Lung (tissue), 12 donors: ENCODE data around the gene RNF157. TPM values are rescaled to one million over a fixed set of nuclear protein-coding genes. Genes with fewer than 3 reads are reported as not detected.

ENCODE experiments used
- ATAC-seq: fragments of 200-7000 bp; cut with Tn5 transposase; one replicate; pipeline ENCODE4 v1.9.1; 2020; ENCODE audit warnings: moderate number of reproducible peaks; ENCODE audit not compliant: insufficient read depth, low FRiP score
- DNase-seq, 3 donors: peaks; one replicate each; pipeline ENCODE4 v3.0.0-alpha.2; 2013 to 2017
- H3K27ac ChIP-seq, 2 donors: one replicate each; pipeline ENCODE4 v1.5.1; 2013; ENCODE audit warnings: mild to moderate bottlenecking in 2 of 2, moderate library complexity in 2 of 2, control low read depth in 1 of 2, inconsistent platforms in 1 of 2, low read depth in 1 of 2, low read length in 1 of 2
- H3K27me3 ChIP-seq, 3 donors: one replicate each; pipeline ENCODE4 v1.5.1; 2013; ENCODE audit warnings: low read length in 2 of 3; ENCODE audit not compliant: control insufficient read depth in 3 of 3, insufficient read depth in 3 of 3
- H3K36me3 ChIP-seq, 4 donors: one replicate each; pipeline ENCODE4 v1.5.1; 2013; ENCODE audit warnings: low read length in 4 of 4, mild to moderate bottlenecking in 1 of 4, moderate library complexity in 1 of 4; ENCODE audit not compliant: control insufficient read depth in 4 of 4, insufficient read depth in 4 of 4
- H3K4me1 ChIP-seq, 5 donors: one replicate each; pipeline ENCODE4 v1.5.1; 2013; ENCODE audit warnings: low read length in 5 of 5, mild to moderate bottlenecking in 2 of 5, moderate library complexity in 1 of 5; ENCODE audit not compliant: control insufficient read depth in 5 of 5, insufficient read depth in 5 of 5
- H3K4me3 ChIP-seq: one replicate; pipeline ENCODE4 v1.5.1; 2013; ENCODE audit warnings: mild to moderate bottlenecking, control low read depth, moderate library complexity
- H3K9ac ChIP-seq, 2 donors: one replicate each; pipeline ENCODE4 v1.5.1; 2013; ENCODE audit warnings: low read length in 2 of 2, control low read depth in 1 of 2; ENCODE audit not compliant: insufficient read depth in 1 of 2
- H3K9me3 ChIP-seq, 4 donors: one replicate each; pipeline ENCODE4 v1.5.1; 2013; ENCODE audit warnings: low read length in 3 of 4, mild to moderate bottlenecking in 1 of 4, moderate library complexity in 1 of 4; ENCODE audit not compliant: control insufficient read depth in 4 of 4, insufficient read depth in 3 of 4
- WGBS, 2 donors: extraction: QIAGEN DNeasy Blood & Tissue Kit; methylation state at CpG; one replicate each; pipeline ENCODE4 v1.1.7; 2013; 5-methylcytosine and 5-hydroxymethylcytosine counted together
- polyA plus RNA-seq, 2 donors: library from polyadenylated mRNA; stranded (reverse); fragments of 200-250 nt; gene quantifications; one replicate each; pipeline ENCODE4 v1.2.1, GENCODE V29; 2013
- total RNA-seq, 2 donors: library from RNA; depleted of rRNA in 1 of 2; stranded (reverse); fragments of >200 nt in 1 of 2; gene quantifications; one replicate each; pipeline ENCODE4 v1.2.1, GENCODE V29; 2014 to 2021
- TF ChIP-seq, protein P1 (sequence below): IDR thresholded peaks from 2 replicates; pipeline ENCODE4 v1.5.1; 2012; ENCODE audit warnings: mild to moderate bottlenecking; ENCODE audit errors: control extremely low read depth, extremely low read depth
- donor health status: control.
- donor health status: control.
- donor health status: Bipolar disorder and iron deficiency.
- donor health status: healthy.
- donor health status: DM: yes; HTN: yes; CAD: no.

Gene RNF157
- total and polyA plus RNA-seq, 4 donors = 0.88 to 2.5 (median 1.8) TPM

DNA sequence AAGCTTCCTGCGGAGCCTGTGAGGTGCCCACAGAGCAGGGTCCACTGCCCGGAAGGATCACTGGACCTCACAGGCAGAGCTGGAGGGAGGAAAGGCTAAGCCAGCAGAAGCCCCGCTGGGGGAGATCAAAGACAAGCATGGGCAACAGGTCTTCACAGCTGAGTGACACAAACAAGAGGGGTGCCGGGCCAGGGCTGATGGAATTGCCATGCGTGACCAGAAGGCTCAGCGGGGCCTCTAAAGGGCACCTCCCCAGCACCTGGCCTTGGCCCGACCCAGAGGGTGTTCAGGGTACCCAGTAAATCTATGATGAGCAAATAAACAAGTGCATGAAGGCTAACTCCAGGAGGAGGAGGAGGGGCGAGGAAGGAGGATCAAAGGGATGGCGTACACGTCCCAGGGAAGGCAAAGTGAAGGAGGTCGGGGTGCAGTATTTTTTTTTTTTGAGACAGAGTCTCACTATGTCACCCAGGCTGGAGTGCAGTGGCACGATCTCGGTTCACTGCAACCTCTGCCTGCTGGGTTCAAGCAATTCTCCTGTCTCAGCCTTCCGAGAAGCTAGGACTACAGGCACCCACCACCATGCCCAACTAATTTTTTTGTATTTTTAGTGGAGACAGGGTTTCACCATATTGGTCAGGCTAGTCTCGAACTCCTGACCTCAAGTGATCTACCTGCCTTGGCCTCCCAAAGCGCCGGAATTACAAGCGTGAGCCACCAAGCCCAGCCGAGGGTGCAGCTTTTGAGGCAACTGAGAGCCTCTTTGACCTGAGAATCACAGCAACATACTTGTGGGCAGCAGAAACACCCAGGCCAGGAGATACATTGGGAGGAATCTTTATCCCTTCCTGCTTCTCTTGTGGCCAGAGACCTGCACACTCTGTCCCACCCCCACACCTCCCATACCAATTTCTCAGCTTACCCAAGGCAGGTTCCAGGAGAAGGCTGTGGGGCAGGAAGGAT, 120.6 kb downstream of the RNF157 start:
- no peak for ATAC-seq
- H3K27me3 ChIP-seq = no peaks in the 10 kb centered on the region
- no peaks in the 10 kb centered on the region for H3K9me3 ChIP-seq
- peaks cover 0 to 9% (median 3%) of the 10 kb centered on the region in 5 donors for H3K4me1 ChIP-seq
- no peak for DNase-seq
- H3K36me3 ChIP-seq = no peaks in the 10 kb centered on the region
- no peak overlapping the region for H3K4me3 ChIP-seq
- WGBS, 2 donors = 87 to 89% methylated on average over 19 of the region's 19 CpGs
- TF ChIP-seq, protein P1, sequence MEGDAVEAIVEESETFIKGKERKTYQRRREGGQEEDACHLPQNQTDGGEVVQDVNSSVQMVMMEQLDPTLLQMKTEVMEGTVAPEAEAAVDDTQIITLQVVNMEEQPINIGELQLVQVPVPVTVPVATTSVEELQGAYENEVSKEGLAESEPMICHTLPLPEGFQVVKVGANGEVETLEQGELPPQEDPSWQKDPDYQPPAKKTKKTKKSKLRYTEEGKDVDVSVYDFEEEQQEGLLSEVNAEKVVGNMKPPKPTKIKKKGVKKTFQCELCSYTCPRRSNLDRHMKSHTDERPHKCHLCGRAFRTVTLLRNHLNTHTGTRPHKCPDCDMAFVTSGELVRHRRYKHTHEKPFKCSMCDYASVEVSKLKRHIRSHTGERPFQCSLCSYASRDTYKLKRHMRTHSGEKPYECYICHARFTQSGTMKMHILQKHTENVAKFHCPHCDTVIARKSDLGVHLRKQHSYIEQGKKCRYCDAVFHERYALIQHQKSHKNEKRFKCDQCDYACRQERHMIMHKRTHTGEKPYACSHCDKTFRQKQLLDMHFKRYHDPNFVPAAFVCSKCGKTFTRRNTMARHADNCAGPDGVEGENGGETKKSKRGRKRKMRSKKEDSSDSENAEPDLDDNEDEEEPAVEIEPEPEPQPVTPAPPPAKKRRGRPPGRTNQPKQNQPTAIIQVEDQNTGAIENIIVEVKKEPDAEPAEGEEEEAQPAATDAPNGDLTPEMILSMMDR = no peak
- H3K27ac ChIP-seq = no peak overlapping the region
- H3K9ac ChIP-seq = no peak overlapping the region

DNA sequence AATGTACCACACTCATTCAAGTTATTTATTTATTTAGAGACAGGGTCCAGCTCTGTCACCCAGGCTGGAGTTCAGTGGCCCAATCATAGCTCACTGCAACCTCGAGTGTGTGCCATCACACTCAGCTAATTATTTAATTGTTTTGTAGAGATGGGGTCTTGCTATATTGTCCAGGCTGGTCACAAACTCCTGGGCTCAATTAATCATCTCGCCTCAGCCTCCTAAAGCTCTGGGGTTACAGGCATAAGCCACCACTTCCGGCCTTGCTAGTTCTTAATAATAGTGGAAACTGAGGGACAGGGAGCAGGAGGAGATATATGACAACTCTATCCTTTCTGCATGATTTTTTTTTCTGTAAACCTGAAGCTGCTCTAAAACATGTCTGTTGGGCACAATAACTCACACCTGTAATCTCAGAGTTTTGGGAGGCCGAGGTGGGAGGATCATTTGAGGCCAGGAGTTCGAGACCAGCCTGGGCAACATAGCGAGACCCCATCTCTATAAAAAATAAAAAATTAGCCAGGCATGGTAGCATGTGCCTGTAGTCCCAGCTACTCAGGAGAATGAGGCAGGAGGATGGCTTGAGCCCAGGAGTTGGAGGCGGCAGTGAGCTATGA, 125.0 kb downstream of the RNF157 start:
- Histone ChIP-seq H3K9me3 (no peaks in the 10 kb centered on the region), H3K4me3 (no peak overlapping the region), H3K36me3 (no peaks in the 10 kb centered on the region), H3K4me1 (no peaks in the 10 kb centered on the region), H3K27ac (no peak overlapping the region), H3K27me3 (no peaks in the 10 kb centered on the region), H3K9ac (no peak overlapping the region)
- 92% methylated on average over 7 of the region's 7 CpGs for WGBS, 2 donors
- ATAC-seq = no peak
- no peak for DNase-seq
- TF ChIP-seq, protein P1 = no peak

DNA sequence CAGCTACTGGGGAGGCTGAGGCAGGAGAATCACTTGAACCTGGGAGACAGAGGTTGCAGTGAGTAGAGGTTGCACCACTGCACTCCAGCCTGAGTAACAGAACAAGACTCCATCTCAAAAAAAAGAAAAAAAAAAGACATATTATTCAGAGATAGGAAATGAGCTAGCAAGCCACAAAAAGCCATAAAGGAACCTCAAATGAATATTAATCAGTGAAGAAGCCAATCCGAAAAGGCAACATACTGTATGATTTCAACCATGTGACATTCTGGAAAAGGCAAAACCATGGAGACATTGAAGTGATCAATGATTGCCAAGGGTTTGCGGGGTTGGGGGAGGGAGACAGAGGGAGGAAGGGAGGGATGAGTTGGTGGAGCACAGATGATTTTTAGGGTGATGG, 128.3 kb downstream of the RNF157 start:
- no peaks in the 10 kb centered on the region for H3K36me3 ChIP-seq
- no peaks in the 10 kb centered on the region for H3K4me1 ChIP-seq
- no peak overlapping the region for H3K9ac ChIP-seq
- no peak overlapping the region for H3K27ac ChIP-seq
- H3K27me3 ChIP-seq = no peaks in the 10 kb centered on the region
- ATAC-seq = no peak
- H3K4me3 ChIP-seq = no peak overlapping the region
- DNase-seq = no peak
- TF ChIP-seq, protein P1 = no peak
- 71 to 80% methylated on average over 2 of the region's 2 CpGs for WGBS, 2 donors
- H3K9me3 ChIP-seq = no peaks in the 10 kb centered on the region
